Fibroblast of lung (primary cell): ENCODE results near the gene PCLO.

Experiments used
- CTCF ChIP-seq, 2 donors: IDR thresholded peaks in 1 of 2; conservative IDR thresholded peaks in 1 of 2; 1 replicate in 1 of 2; 2 replicates in 1 of 2; pipeline ENCODE4 v1.5.1; 2011 to 2012; ENCODE audit warnings: low read length in 2 of 2, control low read depth in 1 of 2, inconsistent platforms in 1 of 2, low read depth in 1 of 2, mild to moderate bottlenecking in 1 of 2
- EZH2 ChIP-seq: IDR thresholded peaks from 2 replicates; pipeline ENCODE4 v1.5.1; 2012; ENCODE audit warnings: low read length, control low read depth, mild to moderate bottlenecking; ENCODE audit errors: missing control alignments

GRCh38 chr7:82959528-82959927 lies 203.2 kb downstream of the PCLO start:
- TF ChIP-seq CTCF (conservative IDR thresholded peaks at IDR 0.05 in 1 of 2, IDR thresholded peaks at IDR 0.05 in 1 of 2; ENCODE audit: low read depth in 1 of 2, low read length in 2 of 2), result no peak
- no peak for TF ChIP-seq EZH2
